ENCODE data around the gene GSTM3.
"Not testable (repeated sequence)": the region's sequence is repeated elsewhere in the genome, so short reads cannot be mapped to it uniquely, and the experiment has no call there.

Gene GSTM3

DNA sequence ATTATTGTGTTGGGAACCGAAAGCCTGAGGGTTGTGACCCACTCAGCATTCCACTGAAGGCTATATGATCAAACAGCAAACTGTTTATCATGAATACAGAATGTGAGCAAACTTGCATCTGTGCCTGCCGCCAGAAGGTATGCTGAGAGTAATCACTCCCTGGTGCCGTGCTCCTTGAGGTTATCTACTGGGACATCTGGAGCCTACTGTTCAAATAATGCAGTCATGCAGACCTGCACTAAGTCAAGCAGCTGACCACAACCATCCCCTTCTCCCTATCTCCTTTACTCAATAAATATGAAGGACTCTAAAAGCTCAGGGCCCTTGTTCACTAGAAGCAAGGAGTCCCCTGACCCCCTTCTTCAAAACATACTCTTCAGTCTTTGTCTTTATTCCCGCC is 15.3 kb downstream of the GSTM3 start:
- DNase-seq, result no peak

GRCh38 chr1:109724933-109725332 is 15.9 kb downstream of the GSTM3 start:
- no peak for DNase-seq

DNA sequence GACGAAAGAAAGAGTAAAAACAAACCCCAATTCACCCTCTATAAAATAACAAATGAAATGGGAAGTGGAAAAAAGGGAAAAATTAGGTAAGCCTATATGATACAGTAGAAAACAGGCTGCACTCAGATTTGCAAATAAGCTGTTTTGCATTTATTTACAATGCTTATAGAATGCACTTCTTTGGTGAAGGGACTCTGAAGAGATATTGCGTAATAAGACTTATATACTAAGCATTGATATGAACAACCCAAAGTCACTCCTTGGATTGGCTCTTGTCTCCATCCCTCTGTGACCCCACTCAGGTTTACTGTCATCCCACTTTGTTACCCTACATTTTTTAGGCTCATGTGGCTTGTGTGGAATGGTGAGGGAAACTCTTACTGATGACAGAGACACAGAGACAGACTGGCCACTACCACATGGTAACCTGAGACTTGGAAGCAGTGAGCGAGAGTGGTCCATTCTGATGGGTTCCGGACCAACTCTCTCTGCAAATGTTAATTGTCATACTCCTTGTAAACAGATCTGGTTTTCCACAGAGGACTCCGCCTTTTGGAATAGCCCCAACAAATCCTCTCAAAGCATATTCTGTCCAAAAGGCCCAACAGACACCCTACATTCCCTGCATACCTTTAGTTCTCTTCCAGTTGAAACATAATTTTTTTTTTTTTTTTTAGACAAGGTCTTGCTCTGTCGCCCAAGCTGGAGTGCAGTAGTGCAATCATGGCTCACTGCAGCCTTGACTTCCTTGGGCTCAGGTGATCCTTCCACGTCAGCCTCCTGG is 17.7 kb downstream of the GSTM3 start:
- peak; percentile 39 for DNase-seq

- no peak for DNase-seq
Measured at GRCh38 chr1:109721971-109722370, 18.9 kb downstream of the GSTM3 start.

DNA sequence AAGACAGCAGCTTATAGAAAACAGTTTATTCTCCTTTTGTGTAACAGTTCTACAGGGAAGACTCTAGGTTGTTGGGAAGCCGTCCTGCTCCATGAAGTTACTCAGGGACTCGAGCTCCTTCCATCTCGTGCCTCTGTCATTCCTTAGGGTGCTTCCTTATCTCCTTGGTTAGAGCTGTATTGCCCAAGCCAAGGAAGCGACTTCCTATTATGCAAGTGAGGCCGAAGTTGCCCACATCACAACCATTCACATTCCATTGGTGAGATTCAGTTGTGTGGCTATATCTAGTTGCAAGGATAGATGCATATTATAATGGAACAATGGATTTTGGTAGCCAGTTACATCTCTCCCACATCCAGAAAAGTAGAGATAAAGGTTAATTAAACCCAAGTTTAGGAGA is 19.8 kb downstream of the GSTM3 start:
- no peak for DNase-seq

DNA sequence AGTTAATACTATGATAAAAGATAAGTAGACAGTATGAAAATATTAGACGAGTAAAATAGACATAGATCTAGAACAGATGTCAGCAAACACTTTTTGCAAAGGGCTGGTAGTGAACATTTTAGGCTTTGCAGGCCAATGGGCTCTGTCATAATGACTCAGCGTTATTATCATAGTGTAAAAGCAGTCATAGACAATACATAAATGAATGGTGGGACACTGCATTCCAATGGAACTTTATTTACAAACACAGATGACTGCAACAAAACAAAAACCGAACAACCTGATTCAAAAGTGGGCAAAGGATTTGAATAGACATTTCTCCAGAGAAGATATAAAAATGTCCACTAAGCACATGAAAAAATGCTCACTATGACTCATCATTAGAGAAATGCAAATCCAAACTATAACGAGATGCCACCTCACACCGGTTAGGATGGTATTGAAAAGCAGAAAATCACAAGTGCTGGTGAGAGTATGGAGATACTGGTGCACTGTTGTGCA is 21.5 kb downstream of the GSTM3 start:
- no peak for DNase-seq

- peak; percentile 20 for DNase-seq
Measured at GRCh38 chr1:109718495-109718894, 22.3 kb downstream of the GSTM3 start.

DNA sequence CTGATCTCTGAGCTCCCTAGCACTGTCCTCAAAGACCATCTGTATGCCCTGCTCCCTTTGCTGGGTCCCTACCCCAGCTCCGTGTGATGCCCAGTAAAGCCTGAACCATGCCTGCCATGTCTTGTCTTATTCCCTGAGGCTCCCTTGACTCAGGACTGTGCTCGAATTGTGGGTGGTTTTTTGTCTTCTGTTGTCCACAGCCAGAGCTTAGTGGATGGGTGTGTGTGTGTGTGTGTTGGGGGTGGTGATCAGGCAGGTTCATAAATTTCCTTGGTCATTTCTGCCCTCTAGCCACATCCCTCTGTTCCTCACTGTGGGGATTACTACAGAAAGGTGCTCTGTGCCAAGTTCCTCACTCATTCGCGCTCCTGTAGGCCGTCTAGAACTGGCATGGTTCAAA is 23.1 kb downstream of the GSTM3 start:
- DNase-seq, result no peak

DNA sequence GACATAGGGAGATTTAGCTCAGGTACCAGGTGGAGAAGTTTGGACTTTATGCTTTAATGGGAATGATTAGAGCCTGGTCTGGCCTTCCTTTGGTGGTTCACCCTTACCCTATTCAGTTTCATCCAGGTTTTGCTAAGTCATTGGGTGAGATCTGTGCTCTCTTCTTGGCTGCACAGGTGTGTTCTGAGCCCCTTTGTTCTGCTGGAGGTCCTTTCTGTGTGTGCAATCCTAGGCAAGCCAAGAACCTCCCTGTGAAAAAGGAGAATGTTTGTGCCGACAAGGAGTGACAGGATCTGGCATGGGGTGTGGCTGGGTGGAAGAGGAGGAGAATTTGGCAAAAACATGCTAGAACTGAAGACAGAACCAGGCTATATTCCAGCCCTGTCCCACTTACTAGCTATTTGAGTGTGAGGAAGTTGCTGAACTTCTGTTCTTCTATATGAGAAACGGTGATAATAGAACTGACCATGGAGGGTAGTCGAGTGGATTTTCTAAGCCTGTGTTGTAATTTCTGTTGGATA is 24.2 kb downstream of the GSTM3 start:
- no peak for DNase-seq

GRCh38 chr1:109716121-109716520 is 24.7 kb downstream of the GSTM3 start:
- DNase-seq, result no peak

GRCh38 chr1:109714661-109715372 is 26.0 kb downstream of the GSTM3 start:
- no peak for DNase-seq

- no peak for DNase-seq
Measured at GRCh38 chr1:109713636-109714035, 27.2 kb downstream of the GSTM3 start.

DNA sequence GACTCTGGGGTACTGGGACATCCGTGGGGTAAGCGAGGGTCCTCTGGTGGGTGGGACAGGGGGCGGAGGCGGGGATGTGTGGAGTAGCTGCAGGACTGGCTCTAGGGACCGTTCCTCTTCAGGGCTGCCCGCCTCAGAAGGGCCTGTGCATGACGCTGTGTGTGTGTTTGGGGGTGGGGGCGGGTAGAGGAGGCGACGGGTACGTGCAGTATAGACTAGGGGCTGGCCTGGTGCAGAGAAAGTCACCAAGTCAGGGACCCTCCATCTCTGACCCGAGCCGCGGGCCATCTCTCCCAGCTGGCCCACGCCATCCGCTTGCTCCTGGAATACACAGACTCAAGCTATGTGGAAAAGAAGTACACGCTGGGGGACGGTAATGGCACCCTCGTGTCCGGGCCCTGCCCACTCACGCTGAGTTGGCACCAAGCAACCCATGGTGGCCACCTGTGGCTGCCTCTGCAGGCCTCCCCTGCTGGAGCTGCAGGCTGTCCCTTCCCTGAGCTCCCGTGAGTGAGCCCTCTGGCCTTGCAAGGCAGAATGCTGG is 28.4 kb downstream of the GSTM3 start:
- no peak for DNase-seq

DNA sequence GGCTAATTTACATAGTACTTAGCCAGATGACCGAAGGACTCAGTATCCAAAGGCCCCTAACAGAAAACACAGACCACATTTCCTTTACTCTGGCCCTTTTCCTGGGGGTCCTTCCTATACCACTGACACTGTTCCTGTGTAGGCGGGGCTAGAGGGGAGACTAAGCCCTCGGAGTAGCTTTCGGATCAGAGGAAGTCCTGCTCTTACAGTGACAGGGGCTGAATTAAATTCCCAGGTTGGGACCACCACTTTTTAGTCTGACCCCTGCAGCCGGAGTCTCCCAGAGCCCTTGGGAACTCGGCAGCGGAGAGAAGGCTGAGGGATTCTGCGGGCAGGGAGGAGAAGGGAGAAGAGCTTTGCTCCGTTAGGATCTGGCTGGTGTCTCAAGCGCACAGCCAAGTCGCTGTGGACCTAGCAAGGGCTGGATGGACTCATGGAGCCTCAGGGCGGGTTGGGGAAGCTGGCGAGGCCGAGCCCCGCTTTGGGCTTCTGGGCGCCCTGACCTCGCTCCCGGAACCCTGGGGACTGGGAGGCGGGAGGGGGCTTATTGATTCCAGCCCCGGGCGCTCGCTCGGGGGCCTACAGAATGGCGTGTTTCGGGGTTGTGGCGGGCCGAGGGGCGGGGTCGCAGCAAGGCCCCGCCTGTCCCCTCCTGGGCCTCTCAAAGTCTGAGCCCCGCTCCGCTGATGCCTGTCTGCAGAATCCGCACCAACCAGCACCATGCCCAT is 29.1 kb downstream of the GSTM3 start, which contains the start of gene GSTM5:
Gene GSTM5 (plus strand): TSS at position 659 of the 728 bp plus-strand sequence. CDS start 62 bp downstream, at position 721.
- DNase-seq, result not testable (repeated sequence)

GRCh38 chr1:109709822-109710221 is 31.0 kb downstream of the GSTM3 start:
- not testable (repeated sequence) for DNase-seq

- DNase-seq, result not testable (repeated sequence)
Measured at GRCh38 chr1:109708949-109709348, 31.9 kb downstream of the GSTM3 start.

GRCh38 chr1:109705411-109705810 is 35.4 kb downstream of the GSTM3 start:
- DNase-seq, result no peak

GRCh38 chr1:109704173-109704572 is 36.7 kb downstream of the GSTM3 start:
- DNase-seq, result no peak

- not testable (repeated sequence) for DNase-seq
Measured at GRCh38 chr1:109702940-109703339, 37.9 kb downstream of the GSTM3 start.

- DNase-seq, result not testable (repeated sequence)
Measured at GRCh38 chr1:109697861-109698260, 43.0 kb downstream of the GSTM3 start.

DNA sequence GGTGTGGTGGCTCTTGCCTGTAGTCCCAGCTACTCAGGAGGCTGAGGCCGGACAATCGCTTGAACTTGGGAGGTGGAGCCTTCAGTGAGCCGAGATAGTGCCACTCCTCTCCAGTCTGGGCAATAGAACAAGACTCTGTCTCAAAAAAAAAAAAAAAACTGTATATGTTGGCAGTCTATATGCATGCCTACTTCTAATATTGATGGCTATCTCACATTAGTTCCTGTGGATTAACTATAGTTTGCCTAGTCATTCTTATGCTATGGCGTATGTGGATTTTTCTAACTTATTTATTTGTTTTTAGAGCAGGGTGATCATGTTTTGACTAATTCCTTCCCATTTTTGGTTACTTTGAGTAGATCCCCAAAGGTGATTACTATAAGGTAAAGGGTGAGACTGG is 43.8 kb downstream of the GSTM3 start:
- DNase-seq, result no peak

GRCh38 chr1:109695138-109695537 is 45.7 kb downstream of the GSTM3 start:
- DNase-seq, result not testable (repeated sequence)

DNA sequence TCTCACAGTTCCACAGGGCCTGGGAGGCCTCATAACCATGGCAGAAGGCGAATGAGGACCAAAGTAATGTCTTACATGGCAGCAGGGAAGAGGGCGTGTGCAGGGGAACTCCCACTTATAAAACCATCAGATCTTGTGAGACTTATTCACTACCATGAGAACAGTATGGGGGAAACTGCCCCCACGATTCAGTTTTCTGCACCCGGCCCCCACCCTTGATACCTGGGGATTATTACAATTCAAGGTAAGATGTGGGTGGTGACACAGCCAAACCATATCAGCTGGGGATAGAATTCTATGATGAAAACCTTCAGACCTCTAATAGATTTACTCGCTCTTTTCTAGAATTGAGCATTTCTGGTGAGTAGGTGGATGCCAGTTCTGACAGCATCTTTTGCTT is 46.4 kb downstream of the GSTM3 start:
- DNase-seq, result not testable (repeated sequence)
